ENCODE measurements around the gene CHD3. TPM values are rescaled to one million over a fixed set of nuclear protein-coding genes. Genes with fewer than 3 reads are reported as not detected.

Gene CHD3
- total and polyA plus RNA-seq, 5 donors from 2014 or later, result 5.0 to 273 (median 7.3) TPM

- Mint-ChIP-seq H3K27me3 (no peaks in the 10 kb centered on the region), H3K4me1 (peaks cover 0 to 12% (median 9%) of the 10 kb centered on the region in 4 donors), H3K4me3 (no peak overlapping the region), H3K9me3 (no peaks in the 10 kb centered on the region), H3K36me3 (peaks cover 48% of the 10 kb centered on the region), H3K27ac (no peak overlapping the region)
- Histone ChIP-seq H3K36me3 (ENCODE audit: control insufficient read depth, insufficient read depth, low read length) (peaks cover 67% of the 10 kb centered on the region), H3K4me1 (ENCODE audit: control insufficient read depth, insufficient read depth, low read length, poor library complexity, severe bottlenecking) (no peaks in the 10 kb centered on the region), H3K27ac (ENCODE audit: insufficient read depth, low read length, poor library complexity, severe bottlenecking) (no peak overlapping the region), H3K4me3 (ENCODE audit: low read depth, low read length) (no peak overlapping the region), H3K27me3 (ENCODE audit: control insufficient read depth, insufficient read depth, low read length) (no peaks in the 10 kb centered on the region), H3K9me3 (ENCODE audit: control insufficient read depth in 2 of 2, low read length in 2 of 2) (no peaks in the 10 kb centered on the region)
- DNase-seq (no peak), ATAC-seq (ENCODE audit: low read depth in 2 of 2) (no peak)
Measured at GRCh38 chr17:7940034-7940433, 51.4 kb downstream of the CHD3 start.

DNA sequence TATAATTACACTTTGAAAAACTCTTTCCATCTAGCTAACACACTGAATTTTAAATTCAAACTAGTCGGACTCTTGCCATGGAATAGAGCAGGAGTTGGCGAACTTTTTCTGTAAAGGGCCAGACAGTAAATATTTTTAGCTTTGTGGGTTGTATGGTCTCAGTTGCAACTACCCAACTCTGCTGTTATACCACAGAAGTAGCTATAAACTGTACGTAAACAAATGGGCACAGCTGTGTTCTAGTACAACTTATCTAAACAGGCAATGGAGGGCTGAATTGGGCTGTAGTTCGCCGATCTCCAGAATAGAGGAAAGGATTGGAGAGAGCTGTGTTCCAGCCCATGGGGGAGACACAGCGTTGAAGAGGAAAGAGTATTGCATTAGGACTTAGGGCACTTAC is 52.2 kb downstream of the CHD3 start:
- no peaks in the 10 kb centered on the region for H3K9me3 ChIP-seq (ENCODE audit: control insufficient read depth in 2 of 2, low read length in 2 of 2)
- DNase-seq, result no peak
- no peak overlapping the region for H3K4me3 ChIP-seq (ENCODE audit: low read depth, low read length)
- Mint-ChIP-seq H3K4me3 (no peak overlapping the region), H3K36me3 (peaks cover 45% of the 10 kb centered on the region), H3K4me1 (peaks cover 0 to 10% (median 8%) of the 10 kb centered on the region in 4 donors), H3K9me3 (no peaks in the 10 kb centered on the region), H3K27ac (peak overlapping the region in 1 of 3 donors; percentile 61), H3K27me3 (no peaks in the 10 kb centered on the region)
- H3K4me1 ChIP-seq (ENCODE audit: control insufficient read depth, insufficient read depth, low read length, poor library complexity, severe bottlenecking), result no peaks in the 10 kb centered on the region
- no peak overlapping the region for H3K27ac ChIP-seq (ENCODE audit: insufficient read depth, low read length, poor library complexity, severe bottlenecking)
- peaks cover 68% of the 10 kb centered on the region for H3K36me3 ChIP-seq (ENCODE audit: control insufficient read depth, insufficient read depth, low read length)
- H3K27me3 ChIP-seq (ENCODE audit: control insufficient read depth, insufficient read depth, low read length), result no peaks in the 10 kb centered on the region
- no peak for ATAC-seq (ENCODE audit: low read depth in 2 of 2)

GRCh38 chr17:7943291-7943690 is 54.7 kb downstream of the CHD3 start:
- Histone ChIP-seq H3K9me3 (ENCODE audit: control insufficient read depth in 2 of 2, low read length in 2 of 2) (no peaks in the 10 kb centered on the region), H3K4me1 (ENCODE audit: control insufficient read depth, insufficient read depth, low read length, poor library complexity, severe bottlenecking) (no peaks in the 10 kb centered on the region), H3K4me3 (ENCODE audit: low read depth, low read length) (no peak overlapping the region), H3K27me3 (ENCODE audit: control insufficient read depth, insufficient read depth, low read length) (no peaks in the 10 kb centered on the region), H3K27ac (ENCODE audit: insufficient read depth, low read length, poor library complexity, severe bottlenecking) (no peak overlapping the region), H3K36me3 (ENCODE audit: control insufficient read depth, insufficient read depth, low read length) (peaks cover 73% of the 10 kb centered on the region)
- Mint-ChIP-seq H3K36me3 (peaks cover 46% of the 10 kb centered on the region), H3K27ac (no peak overlapping the region), H3K4me3 (no peak overlapping the region), H3K27me3 (no peaks in the 10 kb centered on the region), H3K9me3 (no peaks in the 10 kb centered on the region), H3K4me1 (peaks cover 0 to 7% (median 1%) of the 10 kb centered on the region in 4 donors)
- ATAC-seq (ENCODE audit: low read depth in 2 of 2) (no peak), DNase-seq (no peak)

DNA sequence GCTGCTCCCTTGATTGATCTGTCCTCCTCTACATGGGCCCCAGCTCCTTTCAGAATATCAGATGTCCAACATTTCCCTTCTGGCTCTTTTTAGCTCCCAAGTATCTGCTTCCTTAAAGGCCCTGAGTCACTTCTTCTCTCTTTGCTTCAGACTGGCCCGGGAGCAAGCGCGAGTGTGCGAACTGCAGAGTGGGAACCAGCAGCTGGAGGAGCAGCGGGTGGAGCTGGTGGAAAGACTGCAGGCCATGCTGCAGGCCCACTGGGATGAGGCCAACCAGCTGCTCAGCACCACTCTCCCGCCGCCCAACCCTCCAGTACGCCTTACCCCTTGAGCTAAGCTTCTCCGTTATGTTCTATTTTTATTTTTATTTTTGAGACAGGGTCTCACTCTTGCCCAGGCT is 55.7 kb downstream of the CHD3 start:
- Histone ChIP-seq H3K4me3 (ENCODE audit: low read depth, low read length) (no peak overlapping the region), H3K36me3 (ENCODE audit: control insufficient read depth, insufficient read depth, low read length) (peaks cover 79% of the 10 kb centered on the region), H3K9me3 (ENCODE audit: control insufficient read depth in 2 of 2, low read length in 2 of 2) (no peaks in the 10 kb centered on the region), H3K27me3 (ENCODE audit: control insufficient read depth, insufficient read depth, low read length) (no peaks in the 10 kb centered on the region), H3K27ac (ENCODE audit: insufficient read depth, low read length, poor library complexity, severe bottlenecking) (no peak overlapping the region), H3K4me1 (ENCODE audit: control insufficient read depth, insufficient read depth, low read length, poor library complexity, severe bottlenecking) (no peaks in the 10 kb centered on the region)
- Mint-ChIP-seq H3K27ac (no peak overlapping the region), H3K27me3 (no peaks in the 10 kb centered on the region), H3K4me3 (no peak overlapping the region), H3K9me3 (no peaks in the 10 kb centered on the region), H3K4me1 (peaks cover 0 to 4% (median under 1%) of the 10 kb centered on the region in 4 donors), H3K36me3 (peaks cover 53% of the 10 kb centered on the region)
- DNase-seq (no peak), ATAC-seq (ENCODE audit: low read depth in 2 of 2) (no peak)

DNA sequence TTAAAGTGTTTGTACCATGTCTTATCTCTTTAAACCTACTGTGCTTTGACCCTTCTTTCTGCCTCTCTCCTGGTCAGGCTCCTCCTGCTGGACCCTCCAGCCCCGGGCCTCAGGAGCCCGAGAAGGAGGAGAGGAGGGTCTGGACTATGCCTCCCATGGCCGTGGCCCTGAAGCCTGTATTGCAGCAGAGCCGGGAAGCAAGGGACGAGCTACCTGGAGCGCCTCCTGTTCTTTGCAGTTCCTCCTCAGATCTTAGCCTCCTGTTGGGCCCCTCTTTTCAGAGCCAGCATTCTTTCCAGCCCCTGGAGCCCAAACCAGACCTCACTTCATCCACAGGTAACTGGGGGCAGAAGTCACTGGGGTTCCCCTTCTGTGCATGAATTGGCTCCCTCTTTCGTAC is 57.1 kb downstream of the CHD3 start:
- Mint-ChIP-seq H3K9me3 (no peaks in the 10 kb centered on the region), H3K27me3 (no peaks in the 10 kb centered on the region), H3K4me3 (no peak overlapping the region), H3K27ac (peak overlapping the region in 1 of 3 donors; percentile 43), H3K36me3 (peaks cover 45% of the 10 kb centered on the region), H3K4me1 (peaks cover 3 to 13% (median 5%) of the 10 kb centered on the region in 4 donors)
- no peaks in the 10 kb centered on the region for H3K27me3 ChIP-seq (ENCODE audit: control insufficient read depth, insufficient read depth, low read length)
- H3K27ac ChIP-seq (ENCODE audit: insufficient read depth, low read length, poor library complexity, severe bottlenecking), result no peak overlapping the region
- ATAC-seq (ENCODE audit: low read depth in 2 of 2) (no peak), DNase-seq (no peak)
- no peak overlapping the region for H3K4me3 ChIP-seq (ENCODE audit: low read depth, low read length)
- no peaks in the 10 kb centered on the region for H3K9me3 ChIP-seq (ENCODE audit: control insufficient read depth in 2 of 2, low read length in 2 of 2)
- no peaks in the 10 kb centered on the region for H3K4me1 ChIP-seq (ENCODE audit: control insufficient read depth, insufficient read depth, low read length, poor library complexity, severe bottlenecking)
- peaks cover 66% of the 10 kb centered on the region for H3K36me3 ChIP-seq (ENCODE audit: control insufficient read depth, insufficient read depth, low read length)

DNA sequence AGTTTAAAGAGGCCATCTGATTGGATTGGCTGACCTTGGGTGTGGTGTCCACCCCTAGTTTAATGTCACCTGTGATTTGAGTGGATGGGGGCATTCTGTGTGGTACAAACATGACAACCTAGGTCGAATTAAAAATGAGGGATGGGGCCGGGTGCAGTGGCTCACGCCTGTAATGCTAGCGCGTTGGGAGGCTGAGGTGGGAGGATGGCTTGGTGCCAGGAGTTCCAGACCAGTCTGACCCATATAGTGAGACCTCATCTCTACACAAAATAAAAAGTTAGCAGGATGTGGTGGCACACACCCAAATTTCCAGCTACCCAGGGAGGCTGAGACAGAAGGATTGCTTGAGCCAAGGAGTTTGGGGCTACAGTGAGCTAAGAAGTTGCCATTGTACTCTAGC is 57.9 kb downstream of the CHD3 start:
- no peak for ATAC-seq (ENCODE audit: low read depth in 2 of 2)
- no peaks in the 10 kb centered on the region for H3K27me3 ChIP-seq (ENCODE audit: control insufficient read depth, insufficient read depth, low read length)
- Mint-ChIP-seq H3K27me3 (no peaks in the 10 kb centered on the region), H3K36me3 (peaks cover 42% of the 10 kb centered on the region), H3K9me3 (no peaks in the 10 kb centered on the region), H3K4me1 (peaks cover 4 to 20% (median 10%) of the 10 kb centered on the region in 4 donors), H3K4me3 (no peak overlapping the region), H3K27ac (no peak overlapping the region)
- H3K27ac ChIP-seq (ENCODE audit: insufficient read depth, low read length, poor library complexity, severe bottlenecking), result no peak overlapping the region
- H3K4me3 ChIP-seq (ENCODE audit: low read depth, low read length), result no peak overlapping the region
- peaks cover under 1% of the 10 kb centered on the region for H3K4me1 ChIP-seq (ENCODE audit: control insufficient read depth, insufficient read depth, low read length, poor library complexity, severe bottlenecking)
- H3K36me3 ChIP-seq (ENCODE audit: control insufficient read depth, insufficient read depth, low read length), result peaks cover 61% of the 10 kb centered on the region
- no peaks in the 10 kb centered on the region for H3K9me3 ChIP-seq (ENCODE audit: control insufficient read depth in 2 of 2, low read length in 2 of 2)
- no peak for DNase-seq

GRCh38 chr17:7947651-7948050 is 59.1 kb downstream of the CHD3 start:
- Histone ChIP-seq H3K36me3 (ENCODE audit: control insufficient read depth, insufficient read depth, low read length) (peaks cover 54% of the 10 kb centered on the region), H3K27ac (ENCODE audit: insufficient read depth, low read length, poor library complexity, severe bottlenecking) (no peak overlapping the region), H3K4me1 (ENCODE audit: control insufficient read depth, insufficient read depth, low read length, poor library complexity, severe bottlenecking) (peaks cover 6% of the 10 kb centered on the region), H3K4me3 (ENCODE audit: low read depth, low read length) (no peak overlapping the region), H3K27me3 (ENCODE audit: control insufficient read depth, insufficient read depth, low read length) (no peaks in the 10 kb centered on the region), H3K9me3 (ENCODE audit: control insufficient read depth in 2 of 2, low read length in 2 of 2) (no peaks in the 10 kb centered on the region)
- Mint-ChIP-seq H3K36me3 (peaks cover 44% of the 10 kb centered on the region), H3K27me3 (no peaks in the 10 kb centered on the region), H3K4me1 (peaks cover 4 to 30% (median 14%) of the 10 kb centered on the region in 4 donors), H3K27ac (peak overlapping the region in 1 of 3 donors; percentile 53), H3K9me3 (no peaks in the 10 kb centered on the region), H3K4me3 (no peak overlapping the region)
- DNase-seq (no peak), ATAC-seq (ENCODE audit: low read depth in 2 of 2) (no peak)

DNA sequence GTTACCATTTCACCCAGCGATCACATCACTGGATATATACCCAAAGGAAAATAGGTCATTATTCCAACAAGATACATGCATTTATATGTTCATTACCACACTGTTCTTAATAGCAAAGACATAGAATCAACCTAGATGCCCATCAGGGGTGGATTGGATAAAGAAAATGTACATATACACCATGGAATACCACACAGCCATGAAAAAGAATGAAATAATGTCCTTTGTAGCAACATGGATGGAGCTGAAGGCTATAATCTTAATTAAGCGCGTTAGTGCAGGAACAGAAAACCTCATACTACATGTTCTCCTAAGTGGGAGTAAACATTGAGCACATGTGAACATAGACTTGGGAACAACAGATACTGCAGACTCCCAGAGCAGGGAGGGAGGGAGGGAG is 62.0 kb downstream of the CHD3 start:
- Histone ChIP-seq H3K4me1 (ENCODE audit: control insufficient read depth, insufficient read depth, low read length, poor library complexity, severe bottlenecking) (peaks cover 6% of the 10 kb centered on the region), H3K27me3 (ENCODE audit: control insufficient read depth, insufficient read depth, low read length) (no peaks in the 10 kb centered on the region), H3K4me3 (ENCODE audit: low read depth, low read length) (no peak overlapping the region), H3K27ac (ENCODE audit: insufficient read depth, low read length, poor library complexity, severe bottlenecking) (peak overlapping the region; percentile 60), H3K36me3 (ENCODE audit: control insufficient read depth, insufficient read depth, low read length) (peaks cover 29% of the 10 kb centered on the region), H3K9me3 (ENCODE audit: control insufficient read depth in 2 of 2, low read length in 2 of 2) (no peaks in the 10 kb centered on the region)
- Mint-ChIP-seq H3K4me1 (peaks cover 4 to 30% (median 14%) of the 10 kb centered on the region in 4 donors), H3K36me3 (peaks cover 37% of the 10 kb centered on the region), H3K4me3 (no peak overlapping the region), H3K27ac (peak overlapping the region; percentile 65 to 95 (median 76)), H3K9me3 (no peaks in the 10 kb centered on the region), H3K27me3 (no peaks in the 10 kb centered on the region)
- DNase-seq (no peak), ATAC-seq (ENCODE audit: low read depth in 2 of 2) (no peak)

All from CD4-positive, CD25-positive, alpha-beta regulatory T cell (primary cell).